Ovary (tissue), 9 donors: ENCODE data around the gene ETV5. TPM values are rescaled to one million over a fixed set of nuclear protein-coding genes. Genes with fewer than 3 reads are reported as not detected.
"Not testable (repeated sequence)": the region's sequence is repeated elsewhere in the genome, so short reads cannot be mapped to it uniquely, and the experiment has no call there.

ENCODE experiments used
- DNase-seq, 5 donors: peaks; one replicate each; pipeline ENCODE4 v3.0.0-alpha.2; 2019 to 2020
- H3K27ac ChIP-seq, 2 donors: fragments of 200-600 bp; one replicate each; pipeline versions ENCODE4 v1.5.1 to v1.8.0; 2019 to 2022
- H3K27me3 ChIP-seq: fragments of 200-600 bp; one replicate; pipeline ENCODE4 v1.8.0; 2022
- H3K36me3 ChIP-seq: fragments of 200-600 bp; sonication (generic); one replicate; pipeline ENCODE4 v1.5.1; 2019
- H3K4me1 ChIP-seq: one replicate; pipeline ENCODE4 v1.8.1; 2013; ENCODE audit warnings: mild to moderate bottlenecking, moderate library complexity; ENCODE audit not compliant: insufficient read depth
- H3K4me3 ChIP-seq: fragments of 200-600 bp; sonication (generic); one replicate; pipeline ENCODE4 v1.5.1; 2017
- H3K9me3 ChIP-seq, 2 donors: fragments of 200-600 bp in 1 of 2; sonication (generic) in 1 of 2; one replicate each; pipeline versions ENCODE4 v1.5.1 to v1.8.1; 2013 to 2019; ENCODE audit warnings: mild to moderate bottlenecking in 1 of 2, moderate library complexity in 1 of 2
- EP300 ChIP-seq: sonication (generic); formaldehyde crosslinking; IDR thresholded peaks from one replicate; pipeline ENCODE4 v1.6.1; 2017; ENCODE audit warnings: antibody characterized with exemption
- POLR2A ChIP-seq: fragments of 450-650 bp; IDR thresholded peaks from one replicate; pipeline ENCODE4 v1.6.1; 2017; ENCODE audit warnings: antibody characterized with exemption, mild to moderate bottlenecking, moderate library complexity
- WGBS, 3 donors: extraction: QIAGEN DNeasy Blood & Tissue Kit in 1 of 3; methylation state at CpG; one replicate each; pipeline versions ENCODE4 v1.1.5 to v1.1.7; 2013 to 2017; 5-methylcytosine and 5-hydroxymethylcytosine counted together
- intact Hi-C, 4 donors: fragments of 100-400 bp; cut with DNase I; formaldehyde crosslinking; loops; one replicate each; pipeline versions ENCODE4 v1.11.0 to v1.15.1; 2022 to 2023
- polyA plus RNA-seq, 2 donors: library from polyadenylated mRNA; stranded (reverse); fragments of 200-250 nt in 1 of 2; fragments of 350-450 nt in 1 of 2; fragmentation: Illumina TruSeq in 1 of 2; extraction: RNeasy Lipid Tissue Mini Kit (QIAGEN cat#74804) in 1 of 2; gene quantifications; one replicate each; pipeline ENCODE4 v1.2.3, GENCODE V29; 2013 to 2014
- total RNA-seq, 7 donors: library from RNA; depleted of rRNA in 2 of 7; stranded (reverse); fragments of >200 nt in 2 of 7; fragmentation: NEBNext Ultra II Directional in 3 of 7; extraction: Animal tissue kit (Norgen Biotek cat#: 25700) in 3 of 7; gene quantifications; one replicate each; pipeline versions ENCODE4 v1.1.0 to v1.2.4, GENCODE V29; 2016 to 2023
- TF ChIP-seq, protein P1 (sequence below), 3 donors: fragments of 450-650 bp in 2 of 3; fragments of 200-600 bp in 1 of 3; IDR thresholded peaks; one replicate each; pipeline versions ENCODE4 v1.5.1 to v1.8.0; 2016 to 2022; ENCODE audit warnings: antibody characterized with exemption in 3 of 3, mild to moderate bottlenecking in 1 of 3
- donor health status: DM: no; HTN: no; CAD: no; lungs with moderate emphysema.
- donor health status: DM: no; HTN: no; CAD: no.
- donor health status: Bipolar disorder and iron deficiency.
- donor health status: DM: yes; HTN: yes; CAD: no.
- donor health status: DM: no; HTN: no; CAD: no.
- donor health status: DM: yes; HTN: yes; CAD: no.

ETV5 gene
- total and polyA plus RNA-seq, 9 donors = 1.8 to 20.4 (median 6.6) TPM

DNA sequence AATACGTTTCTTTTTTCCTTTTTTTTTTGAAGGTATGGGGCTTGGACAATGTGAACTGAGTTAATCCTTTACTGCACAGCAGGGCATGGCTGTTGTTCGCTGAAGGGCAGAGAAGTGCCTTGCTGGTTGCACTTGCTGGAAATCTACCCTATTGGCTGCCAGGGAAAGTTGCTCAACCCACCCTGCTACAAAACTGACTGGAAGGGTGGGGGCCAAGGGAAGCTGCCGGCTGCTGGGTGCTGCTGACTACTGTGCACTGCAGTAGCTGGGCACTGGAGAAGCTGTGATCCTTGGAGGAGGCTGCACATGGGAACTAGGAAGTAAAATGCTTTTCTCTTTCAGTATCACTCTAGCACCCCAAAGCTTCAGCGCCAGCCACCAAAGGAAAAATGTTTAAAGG, 70.5 kb downstream of the ETV5 start:
- no peak for TF ChIP-seq EP300
- 66 to 69% (median 68%) methylated on average over 4 of the region's 4 CpGs for WGBS, 3 donors
- no peak overlapping the region for H3K4me3 ChIP-seq
- DNase-seq = no peak
- intact Hi-C loops = loop anchor here in 1 of 4 donors (5.0 kb wide), 1 partner anchor 1406 kb away; no protein-coding TSS in a partner anchor
- no peaks in the 10 kb centered on the region for H3K9me3 ChIP-seq
- no peak overlapping the region for H3K27ac ChIP-seq
- H3K36me3 ChIP-seq = no peaks in the 10 kb centered on the region
- no peaks in the 10 kb centered on the region for H3K4me1 ChIP-seq
- H3K27me3 ChIP-seq = no peaks in the 10 kb centered on the region

DNA sequence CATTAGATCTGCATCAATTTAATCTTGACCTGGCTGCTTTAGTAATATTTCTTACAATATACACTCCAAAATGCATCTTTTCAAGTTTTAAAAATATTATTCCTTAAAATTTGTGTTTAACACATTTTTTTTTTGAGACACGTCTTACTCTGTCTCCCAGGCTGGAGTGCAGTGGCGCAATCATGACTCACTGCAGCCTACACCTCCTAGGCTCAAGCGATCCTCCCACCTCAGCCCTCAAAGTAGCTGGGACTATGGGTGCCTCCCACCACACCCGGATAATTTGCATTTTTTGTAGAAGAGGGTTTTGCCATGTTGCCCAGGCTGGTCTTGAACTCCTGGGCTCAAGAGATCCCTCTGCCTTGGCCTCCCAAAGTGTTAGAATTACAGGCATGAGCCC, 73.6 kb downstream of the ETV5 start:
- Histone ChIP-seq H3K27ac (no peak overlapping the region), H3K27me3 (no peaks in the 10 kb centered on the region), H3K4me3 (no peak overlapping the region), H3K9me3 (no peaks in the 10 kb centered on the region), H3K36me3 (no peaks in the 10 kb centered on the region), H3K4me1 (no peaks in the 10 kb centered on the region)
- intact Hi-C loops = loop anchor here in 1 of 4 donors (5.0 kb wide), 1 partner anchor 1403 kb away; no protein-coding TSS in a partner anchor
- 63 to 71% (median 64%) methylated on average over 4 of the region's 4 CpGs for WGBS, 3 donors
- DNase-seq = no peak
- no peak for TF ChIP-seq EP300
- TF ChIP-seq, protein P1, sequence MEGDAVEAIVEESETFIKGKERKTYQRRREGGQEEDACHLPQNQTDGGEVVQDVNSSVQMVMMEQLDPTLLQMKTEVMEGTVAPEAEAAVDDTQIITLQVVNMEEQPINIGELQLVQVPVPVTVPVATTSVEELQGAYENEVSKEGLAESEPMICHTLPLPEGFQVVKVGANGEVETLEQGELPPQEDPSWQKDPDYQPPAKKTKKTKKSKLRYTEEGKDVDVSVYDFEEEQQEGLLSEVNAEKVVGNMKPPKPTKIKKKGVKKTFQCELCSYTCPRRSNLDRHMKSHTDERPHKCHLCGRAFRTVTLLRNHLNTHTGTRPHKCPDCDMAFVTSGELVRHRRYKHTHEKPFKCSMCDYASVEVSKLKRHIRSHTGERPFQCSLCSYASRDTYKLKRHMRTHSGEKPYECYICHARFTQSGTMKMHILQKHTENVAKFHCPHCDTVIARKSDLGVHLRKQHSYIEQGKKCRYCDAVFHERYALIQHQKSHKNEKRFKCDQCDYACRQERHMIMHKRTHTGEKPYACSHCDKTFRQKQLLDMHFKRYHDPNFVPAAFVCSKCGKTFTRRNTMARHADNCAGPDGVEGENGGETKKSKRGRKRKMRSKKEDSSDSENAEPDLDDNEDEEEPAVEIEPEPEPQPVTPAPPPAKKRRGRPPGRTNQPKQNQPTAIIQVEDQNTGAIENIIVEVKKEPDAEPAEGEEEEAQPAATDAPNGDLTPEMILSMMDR (IDR thresholded peaks at IDR 0.05) = no peak
- no peak for TF ChIP-seq POLR2A

DNA sequence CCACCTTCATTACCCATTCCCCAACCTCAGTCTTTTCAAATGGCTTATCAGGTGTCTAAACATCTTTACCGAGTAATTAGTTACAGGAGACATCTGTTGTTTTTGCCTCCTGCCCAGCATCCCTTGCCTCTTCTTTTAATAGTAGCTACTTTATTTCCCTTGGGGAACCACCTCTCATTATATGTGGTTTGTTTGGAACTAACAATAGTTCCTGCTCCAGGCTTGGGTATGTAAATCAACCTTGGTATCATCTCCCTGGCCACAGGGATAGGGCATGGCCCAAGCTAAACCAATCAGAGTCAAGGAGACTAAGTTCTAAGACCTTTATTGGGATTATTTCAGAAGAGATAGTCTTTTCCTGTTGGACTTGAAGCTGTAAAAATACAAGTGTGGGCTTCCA, 76.6 kb downstream of the ETV5 start:
- Histone ChIP-seq H3K27me3 (no peaks in the 10 kb centered on the region), H3K36me3 (no peaks in the 10 kb centered on the region), H3K27ac (no peak overlapping the region), H3K9me3 (no peaks in the 10 kb centered on the region), H3K4me3 (no peak overlapping the region), H3K4me1 (no peaks in the 10 kb centered on the region)
- 53 to 69% (median 67%) methylated on average over 1 of the region's 1 CpG for WGBS, 3 donors
- intact Hi-C loops = no loop called here
- TF ChIP-seq, protein P1 (IDR thresholded peaks at IDR 0.05) = no peak
- TF ChIP-seq POLR2A = no peak
- no peak for TF ChIP-seq EP300
- DNase-seq = no peak

DNA sequence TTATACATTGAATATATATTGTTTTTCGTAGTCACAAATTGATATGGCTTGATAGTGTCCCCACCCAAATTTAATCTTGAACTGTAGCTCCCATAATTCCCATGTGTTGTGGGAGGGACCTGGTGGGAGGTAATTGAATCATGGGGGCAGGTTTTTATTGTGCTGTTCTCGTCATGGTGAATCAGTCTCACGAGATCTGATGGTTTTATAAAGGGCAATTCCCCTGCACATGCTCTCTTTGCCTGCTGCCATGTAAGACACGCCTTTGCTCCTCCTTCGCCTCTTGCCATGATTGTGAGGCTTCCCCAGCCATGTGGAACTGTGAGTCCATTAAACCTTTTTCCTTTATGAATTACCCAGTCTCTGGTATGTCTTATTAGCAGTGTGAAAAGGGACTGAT, 82.9 kb downstream of the ETV5 start:
- DNase-seq, H3K9me3 ChIP-seq, H3K27me3 ChIP-seq, H3K36me3 ChIP-seq, H3K4me1 ChIP-seq, H3K4me3 ChIP-seq, H3K27ac ChIP-seq, intact Hi-C loops: not testable (repeated sequence)
- 86 to 95% (median 88%) methylated on average over 5 of the region's 5 CpGs for WGBS, 3 donors

DNA sequence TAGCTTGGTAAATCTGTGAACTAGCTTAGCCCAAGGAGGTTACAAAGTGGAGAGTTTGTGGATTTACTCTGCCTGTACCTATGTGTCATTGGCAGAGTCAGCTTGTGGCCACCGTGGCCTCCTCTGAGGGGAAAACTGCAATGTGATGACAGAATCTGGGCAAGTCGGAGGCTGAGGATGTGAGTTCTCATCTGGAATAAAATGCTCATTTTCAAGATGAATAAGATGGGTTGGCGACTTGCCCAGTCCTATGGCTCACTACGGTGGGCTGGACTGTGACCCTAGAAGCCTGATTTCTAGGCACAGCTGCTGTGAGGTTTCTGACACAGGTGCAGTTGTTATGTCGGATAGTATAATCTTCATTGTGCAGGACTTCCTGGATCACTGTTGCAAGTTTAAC, 83.7 kb downstream of the ETV5 start:
- H3K4me1 ChIP-seq = no peaks in the 10 kb centered on the region
- 46 to 52% (median 48%) methylated on average over 5 of the region's 5 CpGs for WGBS, 3 donors
- no peak for DNase-seq
- no peaks in the 10 kb centered on the region for H3K27me3 ChIP-seq
- H3K9me3 ChIP-seq = no peaks in the 10 kb centered on the region
- no peaks in the 10 kb centered on the region for H3K36me3 ChIP-seq
- TF ChIP-seq, protein P1 (IDR thresholded peaks at IDR 0.05) = no peak
- TF ChIP-seq POLR2A (no peak), EP300 (no peak)
- H3K27ac ChIP-seq = no peak overlapping the region
- intact Hi-C loops = no loop called here
- H3K4me3 ChIP-seq = no peak overlapping the region

DNA sequence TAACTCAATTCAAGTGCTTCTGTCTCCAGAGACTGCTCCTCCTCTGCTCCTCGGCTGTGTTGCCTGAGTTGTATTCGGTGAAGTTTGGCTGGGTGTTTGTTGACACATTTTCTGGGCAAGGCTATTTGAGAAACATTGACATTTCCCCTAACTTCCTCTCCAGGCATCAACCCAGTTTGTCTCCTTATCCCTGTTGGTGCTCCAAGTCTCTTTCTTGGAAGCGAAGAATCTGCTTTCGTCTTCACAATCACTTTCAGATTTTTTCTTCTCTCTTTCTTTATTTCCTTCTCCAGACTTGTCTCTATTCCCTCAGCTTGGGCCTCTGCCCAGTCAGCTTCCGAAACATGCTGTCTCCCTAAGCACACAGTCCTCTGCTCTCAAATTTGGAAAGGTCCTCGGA, 84.7 kb downstream of the ETV5 start:
- H3K27ac ChIP-seq = no peak overlapping the region
- H3K4me1 ChIP-seq = no peaks in the 10 kb centered on the region
- TF ChIP-seq POLR2A = no peak
- TF ChIP-seq EP300 = no peak
- TF ChIP-seq, protein P1 (IDR thresholded peaks at IDR 0.05) = no peak
- peak in 4 of 5 donors; percentile 20 to 49 (median 22) for DNase-seq
- H3K9me3 ChIP-seq = no peaks in the 10 kb centered on the region
- intact Hi-C loops = no loop called here
- no peaks in the 10 kb centered on the region for H3K36me3 ChIP-seq
- WGBS, 3 donors = 3 to 11% (median 6%) methylated on average over 6 of the region's 6 CpGs
- no peaks in the 10 kb centered on the region for H3K27me3 ChIP-seq
- no peak overlapping the region for H3K4me3 ChIP-seq
